Activated naive CD4-positive, alpha-beta T cell treated with anti-CD3 and anti-CD28 coated beads, Interleukin-2, amount 50 U/mL, for 24 hours (primary cell): Measurements from ENCODE around the gene PRKAR1A.
"Not testable (repeated sequence)": the region's sequence is repeated elsewhere in the genome, so short reads cannot be mapped to it uniquely, and the experiment has no call there.

Source experiments
- H3K27ac Mint-ChIP-seq: one replicate; pipeline ENCODE4 v1.8.0; 2021; ENCODE audit warnings: mild to moderate bottlenecking, mixed read lengths
- H3K27me3 Mint-ChIP-seq: one replicate; pipeline ENCODE4 v1.8.0; 2021; ENCODE audit warnings: mixed read lengths
- H3K36me3 Mint-ChIP-seq: one replicate; pipeline ENCODE4 v1.8.0; 2021; ENCODE audit warnings: mixed read lengths
- H3K4me1 Mint-ChIP-seq: one replicate; pipeline ENCODE4 v1.8.0; 2021; ENCODE audit warnings: mixed read lengths
- H3K4me3 Mint-ChIP-seq: one replicate; pipeline ENCODE4 v1.8.0; 2021; ENCODE audit warnings: mild to moderate bottlenecking, mixed read lengths
- H3K9me3 Mint-ChIP-seq: one replicate; pipeline ENCODE4 v1.8.0; 2021; ENCODE audit warnings: mixed read lengths

PRKAR1A gene

DNA sequence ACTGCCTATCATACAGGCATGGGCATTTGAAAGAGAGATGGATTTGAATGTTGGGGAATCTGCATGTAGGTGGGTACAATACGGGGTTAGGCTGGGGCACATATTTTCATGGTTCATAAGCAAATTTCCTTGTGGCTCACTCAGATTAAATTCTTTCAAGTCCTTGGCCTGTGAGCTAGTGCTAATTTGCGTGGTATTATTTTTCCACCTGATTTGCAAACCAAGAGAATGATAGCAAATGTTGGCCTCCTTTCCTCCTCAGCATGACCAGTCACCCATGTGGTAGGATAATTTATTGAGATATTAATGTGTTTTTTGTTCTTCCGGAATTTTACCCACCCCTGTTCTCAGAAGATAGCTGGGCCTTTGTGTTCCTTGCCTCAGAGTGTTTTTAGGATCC lies 66.0 kb downstream of the PRKAR1A start:
- H3K27me3 Mint-ChIP-seq, result no peaks in the 10 kb centered on the region
- no peaks in the 10 kb centered on the region for H3K36me3 Mint-ChIP-seq
- H3K4me3 Mint-ChIP-seq, result no peak overlapping the region
- no peaks in the 10 kb centered on the region for H3K4me1 Mint-ChIP-seq
- no peaks in the 10 kb centered on the region for H3K9me3 Mint-ChIP-seq
- no peak overlapping the region for H3K27ac Mint-ChIP-seq

DNA sequence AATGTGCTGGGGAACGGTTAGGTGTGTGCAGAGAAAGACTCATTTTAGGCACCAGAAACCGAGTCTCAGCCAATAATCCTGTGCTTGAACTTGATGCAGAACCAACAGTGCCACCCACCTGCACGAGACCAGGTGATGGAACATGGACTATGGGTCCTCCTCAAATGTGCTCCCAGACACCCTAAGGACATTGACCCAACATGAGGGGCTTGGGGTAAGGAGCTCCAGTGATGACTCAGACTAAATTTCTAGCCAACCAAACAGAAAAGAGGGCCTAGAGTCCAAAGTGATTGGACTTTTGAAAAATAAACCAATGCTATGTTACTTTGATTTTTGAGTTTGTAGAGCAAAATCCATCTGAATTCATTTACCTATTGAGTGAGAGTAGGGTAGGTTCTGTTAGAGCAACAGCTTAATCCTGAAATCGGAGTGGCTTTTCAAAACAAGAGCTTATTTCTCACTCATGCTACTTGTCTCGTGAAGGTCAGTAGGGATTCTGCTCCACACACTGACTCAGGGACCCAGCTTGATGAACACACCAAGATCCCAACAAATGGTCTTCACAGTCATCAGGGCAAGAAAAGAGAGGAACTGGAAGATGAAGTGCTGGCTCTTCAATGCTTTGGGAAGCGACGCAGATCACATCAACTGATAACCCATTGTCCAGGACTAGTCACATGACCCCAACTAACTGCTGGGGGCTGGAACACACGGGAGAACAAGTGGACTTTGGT lies 67.1 kb downstream of the PRKAR1A start:
- H3K4me3 Mint-ChIP-seq, result no peak overlapping the region
- H3K27me3 Mint-ChIP-seq, result no peaks in the 10 kb centered on the region
- H3K9me3 Mint-ChIP-seq, result no peaks in the 10 kb centered on the region
- no peaks in the 10 kb centered on the region for H3K4me1 Mint-ChIP-seq
- no peaks in the 10 kb centered on the region for H3K36me3 Mint-ChIP-seq
- no peak overlapping the region for H3K27ac Mint-ChIP-seq

DNA sequence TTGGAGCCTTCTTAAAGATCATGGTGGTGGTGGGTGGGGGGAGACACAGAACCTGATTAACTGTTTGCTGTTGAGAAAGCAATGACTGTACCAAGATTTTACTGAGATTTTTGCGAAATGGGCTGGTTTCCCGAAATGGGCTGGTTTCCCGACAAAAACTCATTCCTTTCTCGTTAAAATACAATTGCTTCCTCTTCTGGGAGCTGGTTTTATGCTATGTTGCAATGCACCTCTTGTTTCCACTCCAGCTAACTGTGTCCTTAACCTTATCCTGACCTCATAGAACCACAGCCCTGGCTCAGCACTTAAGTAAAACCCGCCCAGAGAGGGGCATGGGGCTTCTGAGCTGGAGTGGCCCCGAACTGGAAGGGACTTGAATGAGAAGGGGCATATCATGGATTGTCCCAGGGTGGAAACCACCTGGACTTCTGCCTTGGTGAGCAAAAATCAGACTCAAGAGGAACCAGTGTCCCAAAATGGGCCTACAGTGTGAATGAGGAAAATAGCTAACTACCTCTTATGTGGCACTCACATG lies 68.1 kb downstream of the PRKAR1A start:
- Mint-ChIP-seq H3K27ac (no peak overlapping the region), H3K9me3 (no peaks in the 10 kb centered on the region), H3K4me3 (no peak overlapping the region), H3K36me3 (no peaks in the 10 kb centered on the region), H3K4me1 (no peaks in the 10 kb centered on the region), H3K27me3 (no peaks in the 10 kb centered on the region)

DNA sequence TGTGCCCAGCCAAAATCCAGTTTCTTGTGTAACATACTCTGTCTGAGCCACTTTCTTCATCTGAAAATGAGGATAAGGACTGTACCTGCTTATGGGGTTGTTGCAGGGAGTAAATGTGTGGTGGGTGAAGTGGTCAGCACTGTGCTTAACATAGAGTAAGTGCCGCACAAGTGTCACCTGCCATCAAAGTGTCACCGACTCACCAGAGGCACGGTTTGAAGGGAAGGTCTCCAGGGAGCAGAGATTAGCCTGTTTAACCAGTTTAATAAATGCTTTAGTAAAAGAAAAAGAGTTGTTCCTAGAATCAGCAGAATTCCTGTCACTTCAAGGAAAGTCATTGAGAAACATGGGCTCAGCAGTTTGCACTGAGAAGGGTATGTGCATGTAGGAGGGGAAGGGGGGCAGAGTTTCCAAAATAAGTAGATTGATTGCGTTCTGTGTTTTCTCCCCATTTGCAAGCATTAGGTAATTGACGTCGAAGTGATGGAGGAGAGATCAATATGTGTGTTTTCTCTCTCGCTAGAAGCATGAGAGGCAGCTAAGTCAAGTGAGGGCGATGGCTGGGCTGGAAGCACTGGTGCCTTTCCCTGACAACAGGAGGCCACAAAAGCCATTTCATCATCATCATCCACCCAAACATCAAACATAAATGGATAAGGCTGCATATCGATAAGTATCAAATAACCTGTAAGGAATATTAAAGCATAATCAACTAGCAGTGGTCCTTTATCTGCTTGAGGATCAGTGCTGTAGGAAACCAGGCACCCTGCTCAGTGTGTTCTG lies 69.8 kb downstream of the PRKAR1A start:
- no peaks in the 10 kb centered on the region for H3K27me3 Mint-ChIP-seq
- no peaks in the 10 kb centered on the region for H3K9me3 Mint-ChIP-seq

DNA sequence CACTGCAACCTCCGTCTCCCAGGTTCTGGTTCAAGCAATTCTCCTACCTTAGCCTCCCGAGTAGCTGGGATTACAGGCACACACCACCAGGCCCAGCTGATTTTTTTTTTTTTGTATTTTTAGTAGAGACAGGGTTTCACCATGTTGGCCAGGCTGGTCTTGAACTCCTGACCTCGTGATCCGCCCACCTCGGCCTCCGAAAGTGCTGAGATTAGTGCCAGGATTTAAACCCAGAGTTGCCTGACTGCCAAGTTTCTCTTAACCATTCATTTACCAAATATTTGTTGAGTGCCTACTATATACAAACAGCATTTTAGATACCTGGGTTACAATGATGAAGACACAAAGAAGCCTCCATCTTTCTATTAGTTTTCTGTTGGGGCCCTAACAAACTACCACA lies 70.6 kb downstream of the PRKAR1A start:
- H3K27me3 Mint-ChIP-seq, H3K4me3 Mint-ChIP-seq, H3K9me3 Mint-ChIP-seq: not testable (repeated sequence)

More for the DNA sequence above, 69.8 kb downstream of the PRKAR1A start:
- no peaks in the 10 kb centered on the region for H3K36me3 Mint-ChIP-seq
- H3K27ac Mint-ChIP-seq, result no peak overlapping the region
- no peaks in the 10 kb centered on the region for H3K4me1 Mint-ChIP-seq
- no peak overlapping the region for H3K4me3 Mint-ChIP-seq

DNA sequence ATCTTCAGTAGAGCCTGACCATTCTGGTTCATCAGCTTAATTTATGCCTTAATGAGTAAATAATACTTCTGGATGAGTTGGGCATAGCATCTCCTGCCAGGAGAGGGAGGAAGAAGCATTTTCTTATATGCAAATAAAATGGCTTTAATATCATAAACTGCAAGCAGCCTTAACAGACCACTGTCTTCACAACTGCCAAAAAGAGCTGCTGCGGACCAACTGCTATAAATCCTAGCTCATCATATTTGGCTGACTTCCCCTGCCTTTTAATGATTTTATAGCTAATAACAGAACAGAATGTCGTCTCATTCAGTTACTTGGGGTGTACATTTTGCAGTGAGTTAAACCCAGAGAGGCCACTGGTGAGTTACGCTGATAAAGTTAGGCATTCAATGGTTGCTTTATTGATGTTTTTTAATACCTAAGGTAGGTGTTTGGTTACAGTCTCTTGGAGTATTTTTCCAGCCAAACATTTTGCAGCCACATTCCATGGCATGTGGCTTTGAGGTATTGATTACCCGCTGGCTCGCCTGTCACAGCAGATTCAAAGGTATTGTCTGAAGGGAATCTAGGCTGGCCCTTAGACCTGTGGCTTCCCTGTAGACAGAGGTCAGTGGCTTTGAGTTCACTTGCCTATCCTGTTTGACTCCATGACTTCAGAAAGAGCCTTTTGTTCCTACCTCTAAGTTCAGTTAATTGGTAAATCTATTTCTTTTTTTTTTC lies 72.5 kb downstream of the PRKAR1A start:
- H3K4me3 Mint-ChIP-seq, result no peak overlapping the region
- no peaks in the 10 kb centered on the region for H3K27me3 Mint-ChIP-seq
- no peaks in the 10 kb centered on the region for H3K4me1 Mint-ChIP-seq
- peaks cover 7% of the 10 kb centered on the region for H3K9me3 Mint-ChIP-seq
- H3K27ac Mint-ChIP-seq, result no peak overlapping the region
- no peaks in the 10 kb centered on the region for H3K36me3 Mint-ChIP-seq

More for the DNA sequence above, 70.6 kb downstream of the PRKAR1A start:
- H3K27ac Mint-ChIP-seq, H3K4me1 Mint-ChIP-seq, H3K36me3 Mint-ChIP-seq: not testable (repeated sequence)

DNA sequence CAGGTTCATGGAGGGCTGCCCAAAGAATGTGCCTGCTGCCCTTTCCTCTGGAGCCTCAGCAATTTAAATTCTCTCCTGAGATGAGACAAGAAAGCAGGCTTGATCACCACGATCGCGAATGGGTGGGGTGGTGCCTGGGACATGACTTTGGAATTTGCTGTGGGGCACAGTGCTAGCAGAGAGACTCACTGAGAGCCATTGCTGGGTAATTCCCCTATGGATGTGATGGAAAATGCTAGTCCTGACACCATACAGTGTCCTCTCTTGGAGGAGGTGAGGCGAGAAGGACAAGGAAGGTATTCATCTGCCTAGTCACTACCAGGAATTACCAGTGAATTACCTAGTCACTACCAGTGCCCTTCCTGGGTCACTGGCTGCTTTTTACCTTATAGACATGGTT lies 73.4 kb downstream of the PRKAR1A start:
- H3K4me3 Mint-ChIP-seq, result no peak overlapping the region
- H3K4me1 Mint-ChIP-seq, result no peaks in the 10 kb centered on the region
- no peaks in the 10 kb centered on the region for H3K27me3 Mint-ChIP-seq
- peaks cover 7% of the 10 kb centered on the region for H3K9me3 Mint-ChIP-seq
- H3K27ac Mint-ChIP-seq, result no peak overlapping the region
- no peaks in the 10 kb centered on the region for H3K36me3 Mint-ChIP-seq

DNA sequence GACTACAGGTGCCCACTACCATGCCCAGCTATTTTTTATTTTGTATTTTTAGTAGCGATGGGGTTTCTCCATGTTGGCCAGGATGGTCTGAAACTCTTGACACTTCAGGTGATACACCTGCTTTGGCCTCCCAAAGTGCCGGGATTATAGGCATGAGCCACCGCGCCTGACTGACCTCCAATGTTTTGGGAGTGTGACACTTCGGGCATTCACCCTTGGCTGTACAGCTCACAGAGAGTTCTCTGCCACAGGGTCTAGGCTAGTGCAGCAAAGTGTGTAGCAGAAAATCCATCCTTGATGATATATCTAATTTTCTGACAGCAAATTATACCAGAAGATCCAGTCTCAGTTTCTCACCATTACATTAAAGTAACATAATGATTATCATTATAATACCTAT lies 74.8 kb downstream of the PRKAR1A start:
- Mint-ChIP-seq H3K4me1 (no peaks in the 10 kb centered on the region), H3K27ac (no peak overlapping the region), H3K9me3 (peaks cover 7% of the 10 kb centered on the region), H3K27me3 (peaks cover 7% of the 10 kb centered on the region), H3K4me3 (no peak overlapping the region), H3K36me3 (no peaks in the 10 kb centered on the region)

DNA sequence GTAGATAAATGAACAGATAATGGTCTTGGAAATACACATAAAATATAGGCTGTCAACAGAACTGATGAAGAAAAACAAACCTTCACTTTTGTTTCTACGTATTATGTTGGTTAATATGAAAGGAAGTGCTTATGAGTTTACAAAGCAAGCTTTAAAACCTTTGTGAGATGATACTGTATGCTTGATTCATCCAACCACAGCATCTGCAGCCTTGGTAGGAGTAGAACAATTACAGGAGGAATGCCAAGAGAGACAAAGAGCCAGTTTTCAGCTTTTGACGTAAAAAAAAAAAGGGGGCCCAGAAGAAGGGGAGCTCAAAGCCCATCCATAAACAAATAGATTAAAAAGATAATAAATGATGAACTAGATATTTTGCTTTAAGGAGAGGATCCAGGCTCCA lies 75.6 kb downstream of the PRKAR1A start:
- no peaks in the 10 kb centered on the region for H3K36me3 Mint-ChIP-seq
- H3K9me3 Mint-ChIP-seq, result peaks cover 7% of the 10 kb centered on the region
- H3K4me1 Mint-ChIP-seq, result no peaks in the 10 kb centered on the region
- H3K27me3 Mint-ChIP-seq, result peaks cover 12% of the 10 kb centered on the region
- H3K27ac Mint-ChIP-seq, result no peak overlapping the region
- H3K4me3 Mint-ChIP-seq, result no peak overlapping the region

DNA sequence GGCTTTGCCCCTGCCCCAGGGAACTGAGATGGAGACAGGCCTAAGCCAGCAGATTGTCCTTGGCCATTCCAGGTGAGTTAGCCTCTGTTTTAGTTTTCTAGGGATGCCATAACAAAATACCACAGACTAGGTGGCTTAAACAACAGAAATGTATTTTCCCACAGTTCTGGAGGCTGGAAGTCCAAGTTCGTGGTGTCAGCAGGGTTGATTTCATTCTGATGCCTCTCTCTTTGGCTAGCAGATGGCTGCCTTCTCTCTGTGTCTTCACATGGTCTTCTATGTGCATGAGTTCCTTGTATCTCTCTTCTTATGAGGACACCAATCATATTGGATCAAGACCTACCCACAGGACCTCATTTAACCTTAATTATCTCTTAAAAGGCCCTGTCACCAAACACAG lies 76.1 kb downstream of the PRKAR1A start:
- H3K27me3 Mint-ChIP-seq, result peaks cover 16% of the 10 kb centered on the region

DNA sequence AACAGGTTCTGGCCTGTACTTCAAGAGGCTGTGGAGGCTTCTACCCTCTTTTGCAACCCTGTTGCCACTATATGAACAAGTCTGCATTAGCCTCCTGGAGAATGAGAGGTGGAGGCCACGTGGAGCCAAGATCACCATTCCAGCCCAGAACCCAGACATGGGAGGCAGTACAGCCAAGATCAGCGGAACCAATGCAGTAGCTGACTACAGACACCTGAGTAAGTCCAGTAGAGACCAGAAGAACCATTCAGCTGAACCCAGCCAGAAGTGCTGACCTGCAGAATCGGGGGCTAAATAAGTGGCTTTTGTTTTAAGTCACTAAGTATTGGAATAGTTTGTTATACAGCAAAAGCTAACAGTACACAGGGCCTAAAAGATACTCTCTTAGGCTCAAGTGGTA lies 76.9 kb downstream of the PRKAR1A start:
- no peak overlapping the region for H3K4me3 Mint-ChIP-seq
- H3K27me3 Mint-ChIP-seq, result peaks cover 21% of the 10 kb centered on the region
- H3K9me3 Mint-ChIP-seq, result peaks cover 7% of the 10 kb centered on the region
- H3K27ac Mint-ChIP-seq, result no peak overlapping the region
- H3K36me3 Mint-ChIP-seq, result peaks cover 1% of the 10 kb centered on the region
- no peaks in the 10 kb centered on the region for H3K4me1 Mint-ChIP-seq

More for the DNA sequence above, 76.1 kb downstream of the PRKAR1A start:
- Mint-ChIP-seq H3K27ac (no peak overlapping the region), H3K36me3 (no peaks in the 10 kb centered on the region), H3K4me1 (no peaks in the 10 kb centered on the region), H3K4me3 (no peak overlapping the region), H3K9me3 (peaks cover 7% of the 10 kb centered on the region)

DNA sequence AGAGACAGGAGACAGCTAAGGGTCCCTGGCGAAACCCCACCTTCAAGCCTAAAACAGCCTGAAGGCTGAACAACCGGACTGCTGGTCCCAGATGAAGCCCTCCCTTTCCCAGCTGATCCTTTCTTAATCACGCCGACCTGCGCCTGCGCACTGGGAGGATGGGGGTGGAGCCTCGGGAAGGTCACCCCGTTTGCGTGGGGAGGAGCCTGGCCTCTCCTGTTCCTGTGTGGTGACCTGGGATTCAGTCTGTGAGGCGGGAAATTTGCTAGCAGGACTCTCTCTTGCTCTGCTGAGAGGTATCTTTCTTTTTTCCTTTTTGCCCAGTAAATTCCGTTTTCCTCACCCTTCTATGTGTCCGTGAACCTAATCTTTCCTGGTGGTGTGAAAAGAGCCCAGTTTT lies 79.4 kb downstream of the PRKAR1A start:
- Mint-ChIP-seq H3K9me3 (peaks cover 7% of the 10 kb centered on the region), H3K27me3 (peaks cover 30% of the 10 kb centered on the region)

DNA sequence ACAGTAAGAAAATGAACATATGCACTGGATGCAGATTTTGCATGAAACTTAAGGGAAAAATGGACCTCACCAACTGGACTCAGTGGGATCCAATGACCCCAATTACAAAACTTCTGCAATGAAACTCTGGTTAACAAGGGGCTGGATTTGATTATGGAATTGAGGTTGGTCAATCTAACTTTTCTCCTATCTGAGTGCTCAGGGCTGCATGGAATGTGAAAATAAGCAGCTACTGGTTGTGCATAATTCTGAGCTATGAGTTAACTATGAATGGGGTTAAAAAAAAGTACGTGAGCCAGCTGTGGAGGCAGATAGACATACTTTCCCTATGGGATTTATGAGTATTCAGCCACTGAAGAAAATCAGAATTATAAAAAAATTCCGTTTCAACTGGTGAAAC lies 79.8 kb downstream of the PRKAR1A start:
- Mint-ChIP-seq H3K9me3 (peaks cover 7% of the 10 kb centered on the region), H3K4me3 (no peak overlapping the region)

More for the DNA sequence above, 79.4 kb downstream of the PRKAR1A start:
- Mint-ChIP-seq H3K4me3 (no peak overlapping the region), H3K27ac (no peak overlapping the region), H3K4me1 (peaks cover 13% of the 10 kb centered on the region), H3K36me3 (peaks cover 1% of the 10 kb centered on the region)

DNA sequence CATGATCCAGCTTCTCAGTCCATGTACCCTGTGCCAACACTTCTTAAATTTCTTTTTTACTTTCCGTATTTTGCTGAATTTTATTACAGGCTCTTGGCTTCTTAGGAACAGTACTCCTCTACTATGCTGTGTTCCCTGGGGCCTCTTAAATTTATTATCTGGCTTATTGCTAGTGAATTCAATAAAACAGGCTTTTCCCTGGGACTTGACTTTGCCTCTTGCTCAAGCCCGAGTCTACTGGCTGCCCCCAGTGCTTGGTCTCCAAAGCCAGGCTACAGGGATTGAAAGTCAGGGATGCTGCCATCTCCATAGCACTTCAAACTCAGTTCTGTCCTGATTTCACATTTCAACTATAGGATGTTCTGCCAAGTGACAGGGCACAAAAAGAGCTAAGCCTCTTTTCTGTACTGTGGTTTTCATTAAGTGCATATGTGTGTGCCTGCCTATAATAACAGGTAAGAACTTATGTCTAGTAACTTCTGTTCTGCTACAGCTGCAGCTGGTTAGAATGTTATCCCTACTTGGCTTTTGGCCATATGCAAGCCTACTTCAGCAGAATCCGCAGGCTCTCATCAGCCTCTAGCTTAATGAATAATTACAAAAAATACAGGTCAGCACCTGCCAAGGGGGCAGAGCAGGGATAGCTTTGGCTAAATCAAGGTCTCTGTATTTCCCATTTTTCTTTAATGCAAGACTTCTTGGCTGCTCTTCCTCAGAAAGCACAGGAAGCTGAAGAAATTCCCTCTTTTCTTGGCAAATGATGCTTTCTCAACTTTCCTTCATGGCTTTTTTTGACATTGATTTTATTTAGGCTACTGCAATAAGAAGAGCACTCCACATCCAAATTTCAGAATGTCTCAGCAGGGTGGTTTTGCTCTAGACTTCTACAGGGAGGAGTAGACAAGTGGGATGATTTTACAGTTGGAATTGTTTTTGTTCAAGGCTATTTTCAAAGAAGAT lies 80.7 kb downstream of the PRKAR1A start:
- H3K27me3 Mint-ChIP-seq, result peaks cover 36% of the 10 kb centered on the region
- H3K4me1 Mint-ChIP-seq, result peaks cover 13% of the 10 kb centered on the region
- H3K4me3 Mint-ChIP-seq, result no peak overlapping the region
- peaks cover 7% of the 10 kb centered on the region for H3K9me3 Mint-ChIP-seq
- H3K36me3 Mint-ChIP-seq, result peaks cover 1% of the 10 kb centered on the region
- H3K27ac Mint-ChIP-seq, result no peak overlapping the region

More for the DNA sequence above, 79.8 kb downstream of the PRKAR1A start:
- Mint-ChIP-seq H3K27ac (no peak overlapping the region), H3K27me3 (peaks cover 34% of the 10 kb centered on the region), H3K4me1 (peaks cover 13% of the 10 kb centered on the region), H3K36me3 (peaks cover 1% of the 10 kb centered on the region)

DNA sequence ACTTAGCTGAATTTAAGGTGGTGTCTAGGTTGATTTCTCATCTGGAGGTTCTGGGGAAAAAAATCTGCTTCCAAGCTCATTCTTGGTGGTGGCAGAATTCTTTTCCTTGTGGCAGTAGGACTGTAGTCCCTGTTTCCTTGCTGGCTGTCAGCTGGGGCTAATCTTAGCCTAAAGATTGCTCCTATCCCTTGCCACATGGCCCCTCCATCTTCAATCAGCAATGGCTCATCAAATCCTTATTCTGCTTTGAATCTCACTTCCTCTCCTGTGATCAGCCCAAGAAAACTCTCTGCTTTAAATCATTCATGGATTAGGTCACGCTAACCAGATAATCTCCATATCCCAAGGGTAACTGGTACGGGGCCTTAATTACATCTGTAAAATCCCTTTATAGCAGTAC lies 82.3 kb downstream of the PRKAR1A start:
- Mint-ChIP-seq H3K4me1 (peaks cover 14% of the 10 kb centered on the region), H3K4me3 (no peak overlapping the region), H3K36me3 (peaks cover 1% of the 10 kb centered on the region), H3K27me3 (peaks cover 48% of the 10 kb centered on the region), H3K9me3 (no peaks in the 10 kb centered on the region), H3K27ac (no peak overlapping the region)
